ENCODE results near the gene MPPED2. TPM values are rescaled to one million over a fixed set of nuclear protein-coding genes. Genes with fewer than 3 reads are reported as not detected.

The MPPED2 gene
- total RNA-seq, 1 experiment from 2014 or later: not detected

GRCh38 chr11:30404136-30404535, 182.0 kb downstream of the MPPED2 start:
- Histone ChIP-seq H3K36me3 (ENCODE audit: control insufficient read depth in 1 of 2, insufficient read depth in 2 of 2, low read length in 2 of 2) (no peaks in the 10 kb centered on the region), H3K27me3 (ENCODE audit: insufficient read depth, low read length) (peaks cover 38% of the 10 kb centered on the region), H3K4me2 (ENCODE audit: low read length) (no peak overlapping the region), H3K79me2 (ENCODE audit: insufficient read depth, low read length) (no peaks in the 10 kb centered on the region), H4K20me1 (ENCODE audit: insufficient read depth) (no peaks in the 10 kb centered on the region), H3K9me3 (ENCODE audit: control insufficient read depth in 1 of 2, insufficient read depth in 1 of 2, low read depth in 1 of 2, low read length in 2 of 2) (no peaks in the 10 kb centered on the region), H2AFZ (ENCODE audit: low read depth, low read length, poor library complexity, severe bottlenecking) (no peak overlapping the region), H3K9ac (ENCODE audit: low read length) (no peak overlapping the region), H3K4me1 (ENCODE audit: control insufficient read depth in 1 of 2, insufficient read depth in 2 of 2, low read length in 2 of 2) (no peaks in the 10 kb centered on the region), H3K4me3 (replicated peaks in 1 of 2; ENCODE audit: low read depth in 1 of 2, low read length in 2 of 2) (no peak overlapping the region), H3K9me2 (ENCODE audit: insufficient read depth) (no peaks in the 10 kb centered on the region), H3K27ac (ENCODE audit: low read depth, low read length) (no peak overlapping the region)
- ChIA-PET RAD21 (ENCODE audit: low non-redundant PET in 1 of 2, low total read pairs in 2 of 2, uncharacterized antibody in 2 of 2, unreplicated experiment in 2 of 2) (no interaction called here), POLR2A (no interaction called here), CTCF (no interaction called here)
- intact Hi-C loops (cut with micrococcal nuclease): no loop called here
- TF ChIP-seq JUND (IDR thresholded peaks at IDR 0.05) (no peak), RAD21 (IDR thresholded peaks at IDR 0.05; ENCODE audit: low read depth) (no peak)
- BruUV-seq (replicated peaks): no TSS peak
- ATAC-seq (no peak), DNase-seq (ENCODE audit: low read depth, low spot score) (no peak)

GRCh38 chr11:30395751-30396150, 190.4 kb downstream of the MPPED2 start:
- Histone ChIP-seq H2AFZ (ENCODE audit: low read depth, low read length, poor library complexity, severe bottlenecking) (no peak overlapping the region), H3K4me3 (replicated peaks in 1 of 2; ENCODE audit: low read depth in 1 of 2, low read length in 2 of 2) (no peak overlapping the region), H3K9ac (ENCODE audit: low read length) (no peak overlapping the region), H3K27ac (ENCODE audit: low read depth, low read length) (no peak overlapping the region), H3K36me3 (ENCODE audit: control insufficient read depth in 1 of 2, insufficient read depth in 2 of 2, low read length in 2 of 2) (no peaks in the 10 kb centered on the region), H3K27me3 (ENCODE audit: insufficient read depth, low read length) (peaks cover 25% of the 10 kb centered on the region; the same call in 1 of the 2 replicates), H3K9me2 (ENCODE audit: insufficient read depth) (no peaks in the 10 kb centered on the region), H4K20me1 (ENCODE audit: insufficient read depth) (no peaks in the 10 kb centered on the region), H3K9me3 (ENCODE audit: control insufficient read depth in 1 of 2, insufficient read depth in 1 of 2, low read depth in 1 of 2, low read length in 2 of 2) (no peaks in the 10 kb centered on the region), H3K4me1 (ENCODE audit: control insufficient read depth in 1 of 2, insufficient read depth in 2 of 2, low read length in 2 of 2) (no peaks in the 10 kb centered on the region), H3K79me2 (ENCODE audit: insufficient read depth, low read length) (no peaks in the 10 kb centered on the region), H3K4me2 (ENCODE audit: low read length) (no peak overlapping the region)
- RAD21 ChIA-PET (ENCODE audit: low non-redundant PET in 1 of 2, low total read pairs in 2 of 2, uncharacterized antibody in 2 of 2, unreplicated experiment in 2 of 2): no interaction called here
- no TSS peak for BruUV-seq (replicated peaks)
- POLR2A ChIA-PET: no interaction called here
- DNase-seq (ENCODE audit: low read depth, low spot score) (no peak), ATAC-seq (no peak)
- intact Hi-C loops (cut with micrococcal nuclease): no loop called here
- CTCF ChIA-PET: no interaction called here
- TF ChIP-seq JUND (IDR thresholded peaks at IDR 0.05) (no peak), CEBPB (IDR thresholded peaks at IDR 0.05; ENCODE audit: low read depth) (no peak), ZFX (IDR thresholded peaks at IDR 0.05) (no peak), FOSL1 (IDR thresholded peaks at IDR 0.05; ENCODE audit: low read depth) (no peak)

GRCh38 chr11:30393012-30393411, 193.1 kb downstream of the MPPED2 start:
- DNase-seq (ENCODE audit: low read depth, low spot score): no peak
- no peaks in the 10 kb centered on the region for H3K4me1 ChIP-seq (ENCODE audit: control insufficient read depth in 1 of 2, insufficient read depth in 2 of 2, low read length in 2 of 2)
- H3K27ac ChIP-seq (ENCODE audit: low read depth, low read length): no peak overlapping the region
- H3K4me3 ChIP-seq (replicated peaks in 1 of 2; ENCODE audit: low read depth in 1 of 2, low read length in 2 of 2): no peak overlapping the region
- H4K20me1 ChIP-seq (ENCODE audit: insufficient read depth): no peaks in the 10 kb centered on the region
- intact Hi-C loops (cut with micrococcal nuclease): no loop called here
- no peaks in the 10 kb centered on the region for H3K79me2 ChIP-seq (ENCODE audit: insufficient read depth, low read length)
- ATAC-seq: no peak
- H2AFZ ChIP-seq (ENCODE audit: low read depth, low read length, poor library complexity, severe bottlenecking): no peak overlapping the region
- no TSS peak for BruUV-seq (replicated peaks)
- CTCF ChIA-PET: no interaction called here
- H3K9me3 ChIP-seq (ENCODE audit: control insufficient read depth in 1 of 2, insufficient read depth in 1 of 2, low read depth in 1 of 2, low read length in 2 of 2): no peaks in the 10 kb centered on the region
- no peak overlapping the region for H3K9ac ChIP-seq (ENCODE audit: low read length)
- H3K9me2 ChIP-seq (ENCODE audit: insufficient read depth): no peaks in the 10 kb centered on the region
- no peaks in the 10 kb centered on the region for H3K36me3 ChIP-seq (ENCODE audit: control insufficient read depth in 1 of 2, insufficient read depth in 2 of 2, low read length in 2 of 2)
- TF ChIP-seq MAX (IDR thresholded peaks at IDR 0.05): no peak
- TF ChIP-seq EGR1 (IDR thresholded peaks at IDR 0.05; ENCODE audit: low read depth): no peak
- TF ChIP-seq POLR2AphosphoS5 (IDR thresholded peaks at IDR 0.05; ENCODE audit: low read depth, low read length): no peak
- no peak for TF ChIP-seq EZH2phosphoT487 (IDR thresholded peaks at IDR 0.05; ENCODE audit: borderline replicate concordance)
- TF ChIP-seq ZNF274 (IDR thresholded peaks at IDR 0.05; ENCODE audit: low read depth, low read length): no peak
- TF ChIP-seq ZBTB33 (IDR thresholded peaks at IDR 0.05; ENCODE audit: extremely low read depth, insufficient replicate concordance, low read length): no peak
- no peak for TF ChIP-seq ELF1 (IDR thresholded peaks at IDR 0.05; ENCODE audit: borderline replicate concordance, low read depth)
- no peak for TF ChIP-seq TCF7L2 (IDR thresholded peaks at IDR 0.05; ENCODE audit: borderline replicate concordance, extremely low read depth, insufficient read depth, insufficient read length)
- H3K4me2 ChIP-seq (ENCODE audit: low read length): no peak overlapping the region
- H3K27me3 ChIP-seq (ENCODE audit: insufficient read depth, low read length): peaks cover 31% of the 10 kb centered on the region
- POLR2A ChIA-PET: no interaction called here
- RAD21 ChIA-PET (ENCODE audit: low non-redundant PET in 1 of 2, low total read pairs in 2 of 2, uncharacterized antibody in 2 of 2, unreplicated experiment in 2 of 2): no interaction called here
